ENCODE data around the gene FICD. TPM values are rescaled to one million over a fixed set of nuclear protein-coding genes. Genes with fewer than 3 reads are reported as not detected.

The FICD gene
- polyA plus RNA-seq, 2 of the 4 experiments (the other 2 are of a cell fraction), result 1.7 to 2.5 TPM

DNA sequence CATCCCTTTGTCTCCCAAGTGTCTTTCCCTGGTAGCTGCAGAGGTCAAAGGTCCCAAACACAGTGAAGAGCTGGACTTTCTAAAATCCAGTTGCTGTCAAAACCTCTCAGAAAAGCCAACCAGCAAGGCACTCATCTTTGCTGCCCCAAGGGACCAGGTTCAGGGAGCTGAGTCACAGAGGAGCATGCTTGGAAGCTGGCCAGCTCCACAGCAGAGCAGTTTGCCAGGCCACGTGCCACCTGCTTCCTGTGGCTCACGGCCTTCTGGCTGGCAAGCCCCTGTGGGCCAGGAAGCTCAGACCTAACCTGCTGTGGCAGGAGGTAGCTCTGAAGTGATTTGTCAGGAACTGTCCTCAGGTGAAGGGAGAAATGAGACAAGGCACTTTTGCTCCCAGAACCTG lies 50.9 kb downstream of the FICD start:
- TF ChIP-seq, protein P1, sequence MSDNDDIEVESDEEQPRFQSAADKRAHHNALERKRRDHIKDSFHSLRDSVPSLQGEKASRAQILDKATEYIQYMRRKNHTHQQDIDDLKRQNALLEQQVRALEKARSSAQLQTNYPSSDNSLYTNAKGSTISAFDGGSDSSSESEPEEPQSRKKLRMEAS (IDR thresholded peaks at IDR 0.05), result peak; percentile 91
- TF ChIP-seq, protein P2, sequence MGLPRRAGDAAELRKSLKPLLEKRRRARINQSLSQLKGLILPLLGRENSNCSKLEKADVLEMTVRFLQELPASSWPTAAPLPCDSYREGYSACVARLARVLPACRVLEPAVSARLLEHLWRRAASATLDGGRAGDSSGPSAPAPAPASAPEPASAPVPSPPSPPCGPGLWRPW (IDR thresholded peaks at IDR 0.05), result no peak
- TF ChIP-seq FOSL2 (IDR thresholded peaks at IDR 0.05) (no peak), FOSL2 (CRISPR knock-in tag; IDR thresholded peaks at IDR 0.05) (peak; percentile 46; the same call in 1 of the 2 replicates), ESRRA (IDR thresholded peaks at IDR 0.05; ENCODE audit: borderline replicate concordance, low read length) (no peak), RCOR1 (IDR thresholded peaks at IDR 0.05; ENCODE audit: low read depth, low read length) (no peak), MYC (IDR thresholded peaks at IDR 0.05; ENCODE audit: borderline replicate concordance, low read length) (peak; percentile 69; the same call in 1 of the 2 replicates), JUNB (IDR thresholded peaks at IDR 0.05) (no peak)
- TF ChIP-seq, protein P3, sequence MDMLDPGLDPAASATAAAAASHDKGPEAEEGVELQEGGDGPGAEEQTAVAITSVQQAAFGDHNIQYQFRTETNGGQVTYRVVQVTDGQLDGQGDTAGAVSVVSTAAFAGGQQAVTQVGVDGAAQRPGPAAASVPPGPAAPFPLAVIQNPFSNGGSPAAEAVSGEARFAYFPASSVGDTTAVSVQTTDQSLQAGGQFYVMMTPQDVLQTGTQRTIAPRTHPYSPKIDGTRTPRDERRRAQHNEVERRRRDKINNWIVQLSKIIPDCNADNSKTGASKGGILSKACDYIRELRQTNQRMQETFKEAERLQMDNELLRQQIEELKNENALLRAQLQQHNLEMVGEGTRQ (IDR thresholded peaks at IDR 0.05), result peak; percentile 68; the same call in 1 of the 2 replicates
- Histone ChIP-seq H3K27ac (peak overlapping the region; percentile 50 to 72; a peak in 5 of 6 replicates), H3K4me3 (no peak overlapping the region), H3K4me2 (peak overlapping the region; percentile 27), H3K9me3 (no peaks in the 10 kb centered on the region), H3K4me1 (peaks cover 24% of the 10 kb centered on the region)
- peak; percentile 48 to 78 for DNase-seq (ENCODE audit: low read depth in 1 of 2, low spot score in 1 of 2)
- 0% methylated on average over 2 of the region's 2 CpGs for WGBS (ENCODE audit: missing lambda C conversion rate)
- ChIA-PET POLR2A (interaction anchor here (0.9 kb wide), 1 partner anchor 488 kb away, joined by 3 read pairs; no protein-coding TSS in a partner anchor), CTCF (interaction anchor here (2.3 to 22.8 kb wide), 4 partner anchors 47 to 388 kb away, joined by 8 to 533 read pairs (median 15); no protein-coding TSS in a partner anchor)
- no peak for ATAC-seq
- no peak for FAIRE-seq

DNA sequence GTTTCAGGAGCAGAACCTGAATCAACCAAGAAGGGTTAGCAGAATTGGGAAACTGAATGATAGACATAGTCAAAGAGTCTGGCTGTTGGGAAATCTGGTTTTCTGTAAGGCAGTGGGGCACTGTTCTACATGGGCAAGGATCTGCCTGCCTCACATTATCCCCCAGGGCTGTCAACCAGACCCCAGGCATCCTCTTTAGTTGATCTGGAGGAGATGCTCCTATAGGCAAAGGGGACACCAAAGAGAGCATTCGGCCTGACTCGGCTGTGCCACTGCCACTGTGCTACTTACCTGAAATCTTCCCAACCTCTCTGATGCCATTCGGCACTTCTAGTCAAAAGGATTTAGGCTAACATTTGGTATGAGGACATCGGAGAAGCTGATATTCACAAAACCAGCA lies 51.4 kb downstream of the FICD start:
- ChIA-PET POLR2A (interaction anchor here (0.9 kb wide), 1 partner anchor 488 kb away, joined by 3 read pairs; no protein-coding TSS in a partner anchor), CTCF (interaction anchor here (1.0 to 22.8 kb wide), 3 partner anchors 47 to 246 kb away, joined by 3 to 533 read pairs (median 20); no protein-coding TSS in a partner anchor)
- peak overlapping the region; percentile 27 for H3K4me2 ChIP-seq
- ATAC-seq (no peak), FAIRE-seq (no peak), DNase-seq (ENCODE audit: low read depth in 1 of 2, low spot score in 1 of 2) (no peak)
- no peaks in the 10 kb centered on the region for H3K9me3 ChIP-seq
- 98% methylated on average over 4 of the region's 4 CpGs for WGBS (ENCODE audit: missing lambda C conversion rate)
- TF ChIP-seq RNF2 (IDR thresholded peaks at IDR 0.05; ENCODE audit: borderline replicate concordance, low read depth), result no peak
- TF ChIP-seq HOXA7 (CRISPR knock-in tag; IDR thresholded peaks at IDR 0.05), result no peak
- TF ChIP-seq POLR2AphosphoS2 (conservative IDR thresholded peaks at IDR 0.05; ENCODE audit: low read length), result no peak
- no peak for TF ChIP-seq JUNB (IDR thresholded peaks at IDR 0.05)
- TF ChIP-seq RARB (CRISPR knock-in tag; IDR thresholded peaks at IDR 0.05), result no peak
- TF ChIP-seq BHLHE40 (IDR thresholded peaks at IDR 0.05; ENCODE audit: low read depth, low read length), result no peak
- no peak for TF ChIP-seq NPAS2 (CRISPR knock-in tag; IDR thresholded peaks at IDR 0.05; ENCODE audit: borderline replicate concordance)
- TF ChIP-seq EHF (CRISPR knock-in tag; IDR thresholded peaks at IDR 0.05), result no peak
- peaks cover 24% of the 10 kb centered on the region for H3K4me1 ChIP-seq
- H3K27ac ChIP-seq, result peak overlapping the region; percentile 50 to 72; a peak in 5 of 6 replicates
- H3K4me3 ChIP-seq, result no peak overlapping the region

DNA sequence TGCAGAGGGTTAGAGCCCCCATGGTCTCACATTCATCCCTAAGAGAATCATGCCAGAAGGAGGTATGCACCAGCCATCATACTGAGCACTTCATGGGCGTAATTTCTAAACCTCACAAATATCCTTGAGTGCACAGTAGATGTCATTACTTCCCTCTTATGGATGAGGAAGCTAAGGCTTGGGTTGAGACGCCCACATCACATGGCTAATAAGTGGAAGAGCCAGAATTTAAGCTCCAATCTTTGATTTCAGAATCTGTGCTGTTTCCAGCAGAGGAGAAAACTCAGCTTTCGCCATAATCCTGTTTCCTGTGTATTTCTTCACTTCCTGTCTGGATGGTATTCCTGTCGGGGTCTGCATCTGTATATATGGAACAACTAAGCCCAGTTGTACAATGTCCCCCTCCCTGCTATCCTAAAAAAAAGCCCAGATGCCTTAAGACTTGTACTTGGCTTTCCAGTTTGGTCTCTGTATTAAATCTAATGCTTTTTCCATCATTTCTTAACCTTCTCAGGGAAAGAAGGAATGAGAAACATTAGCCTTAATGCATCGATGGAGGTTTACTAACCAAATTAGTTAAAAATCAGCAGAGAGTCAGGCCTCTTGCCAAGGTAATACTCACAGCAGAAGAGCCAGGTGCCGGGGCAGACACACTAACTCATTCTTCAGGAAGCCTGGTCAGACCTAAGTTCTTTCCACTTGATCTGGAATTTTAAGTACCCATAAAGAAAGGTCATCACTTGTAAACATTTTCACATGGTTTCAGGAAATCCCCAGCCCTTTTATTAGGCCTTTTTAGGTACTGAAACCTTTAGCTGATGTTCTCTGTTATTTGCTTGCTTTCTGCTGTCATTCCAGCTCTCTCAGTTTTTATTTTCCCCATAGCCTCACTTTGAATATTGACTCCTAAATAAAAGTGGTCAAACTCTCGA lies 52.6 kb downstream of the FICD start:
- WGBS (ENCODE audit: missing lambda C conversion rate), result 69% methylated on average over 7 of the region's 7 CpGs
- Histone ChIP-seq H3K9me3 (no peaks in the 10 kb centered on the region), H3K27ac (no peak overlapping the region), H3K4me2 (no peak overlapping the region), H3K4me3 (no peak overlapping the region), H3K4me1 (peaks cover 24% of the 10 kb centered on the region)
- FAIRE-seq (no peak), DNase-seq (ENCODE audit: low read depth in 1 of 2, low spot score in 1 of 2) (no peak), ATAC-seq (no peak)
- CTCF ChIA-PET, result interaction anchor here (0.7 to 22.8 kb wide), 6 partner anchors 45 to 526 kb away, joined by 3 to 533 read pairs (median 4); partner anchors contain the start of gene ALKBH2
- POLR2A ChIA-PET, result no interaction called here
- TF ChIP-seq, protein P3 (IDR thresholded peaks at IDR 0.05), result no peak
- TF ChIP-seq CBX2 (IDR thresholded peaks at IDR 0.05; ENCODE audit: borderline replicate concordance, low read depth) (no peak), KDM1A (IDR thresholded peaks at IDR 0.05; ENCODE audit: low read depth) (no peak), GATA3 (IDR thresholded peaks at IDR 0.05; ENCODE audit: borderline replicate concordance) (no peak), HOXA7 (CRISPR knock-in tag; IDR thresholded peaks at IDR 0.05) (no peak), TP53 (CRISPR knock-in tag; IDR thresholded peaks at IDR 0.05) (no peak), ZNF302 (CRISPR knock-in tag; IDR thresholded peaks at IDR 0.05) (no peak), FOXS1 (CRISPR knock-in tag; IDR thresholded peaks at IDR 0.05) (no peak), MYC (IDR thresholded peaks at IDR 0.05; ENCODE audit: borderline replicate concordance, low read length) (no peak), RNF2 (IDR thresholded peaks at IDR 0.05; ENCODE audit: borderline replicate concordance, low read depth) (no peak), RARB (CRISPR knock-in tag; IDR thresholded peaks at IDR 0.05) (no peak), NFE2L2 (conservative IDR thresholded peaks at IDR 0.05; ENCODE audit: low read length) (no peak), TFCP2L1 (CRISPR knock-in tag; IDR thresholded peaks at IDR 0.05) (no peak), ZFP36 (IDR thresholded peaks at IDR 0.05; ENCODE audit: borderline replicate concordance, partially characterized antibody) (no peak), EP300 (IDR thresholded peaks at IDR 0.05) (no peak), FOSB (CRISPR knock-in tag; IDR thresholded peaks at IDR 0.05) (no peak)
- TF ChIP-seq, protein P4, sequence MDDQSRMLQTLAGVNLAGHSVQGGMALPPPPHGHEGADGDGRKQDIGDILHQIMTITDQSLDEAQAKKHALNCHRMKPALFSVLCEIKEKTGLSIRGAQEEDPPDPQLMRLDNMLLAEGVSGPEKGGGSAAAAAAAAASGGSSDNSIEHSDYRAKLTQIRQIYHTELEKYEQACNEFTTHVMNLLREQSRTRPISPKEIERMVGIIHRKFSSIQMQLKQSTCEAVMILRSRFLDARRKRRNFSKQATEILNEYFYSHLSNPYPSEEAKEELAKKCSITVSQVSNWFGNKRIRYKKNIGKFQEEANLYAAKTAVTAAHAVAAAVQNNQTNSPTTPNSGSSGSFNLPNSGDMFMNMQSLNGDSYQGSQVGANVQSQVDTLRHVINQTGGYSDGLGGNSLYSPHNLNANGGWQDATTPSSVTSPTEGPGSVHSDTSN (IDR thresholded peaks at IDR 0.05), result no peak

All from A549 (cell line).